BLaER1 treated with 17β-estradiol and CSF1 and Interleukin-3, amounts not matched to agents 10 nM and 100 nM (cell line): ENCODE results near the gene RRN3.
"Not testable (repeated sequence)": the region's sequence is repeated elsewhere in the genome, so short reads cannot be mapped to it uniquely, and the experiment has no call there.

Experiments used
- H3K27ac ChIP-seq, 11 experiments: shearing (Covaris generic); formaldehyde crosslinking; 2 replicates each; pipeline ENCODE4 v1.8.1; 2022
- H3K27me3 ChIP-seq, 11 experiments: shearing (Covaris generic); formaldehyde crosslinking; 2 replicates each; pipeline ENCODE4 v1.8.1; 2022
- H3K36me3 ChIP-seq, 11 experiments: shearing (Covaris generic); formaldehyde crosslinking; 2 replicates each; pipeline ENCODE4 v1.8.1; 2022
- H3K4me1 ChIP-seq, 10 experiments: shearing (Covaris generic); formaldehyde crosslinking; 2 replicates each; pipeline ENCODE4 v1.8.1; 2022
- H3K4me2 ChIP-seq, 11 experiments: shearing (Covaris generic); formaldehyde crosslinking; 2 replicates each; pipeline ENCODE4 v1.8.1; 2022
- H3K4me3 ChIP-seq, 10 experiments: shearing (Covaris generic); formaldehyde crosslinking; 2 replicates each; pipeline ENCODE4 v1.8.1; 2022
- H3K9ac ChIP-seq, 11 experiments: shearing (Covaris generic); formaldehyde crosslinking; 2 replicates each; pipeline ENCODE4 v1.8.1; 2022
- H3K9me3 ChIP-seq, 11 experiments: shearing (Covaris generic); formaldehyde crosslinking; replicated peaks in 1 of 11; 2 replicates each; pipeline ENCODE4 v1.8.1; 2022
- H4K20me1 ChIP-seq, 11 experiments: shearing (Covaris generic); formaldehyde crosslinking; 2 replicates each; pipeline ENCODE4 v1.8.1; 2022
- Cebpa-rat ChIP-seq, 11 experiments: shearing (Covaris generic); IDR thresholded peaks; 2 replicates each; pipeline ENCODE4 v1.8.1; 2022

RRN3 gene

DNA sequence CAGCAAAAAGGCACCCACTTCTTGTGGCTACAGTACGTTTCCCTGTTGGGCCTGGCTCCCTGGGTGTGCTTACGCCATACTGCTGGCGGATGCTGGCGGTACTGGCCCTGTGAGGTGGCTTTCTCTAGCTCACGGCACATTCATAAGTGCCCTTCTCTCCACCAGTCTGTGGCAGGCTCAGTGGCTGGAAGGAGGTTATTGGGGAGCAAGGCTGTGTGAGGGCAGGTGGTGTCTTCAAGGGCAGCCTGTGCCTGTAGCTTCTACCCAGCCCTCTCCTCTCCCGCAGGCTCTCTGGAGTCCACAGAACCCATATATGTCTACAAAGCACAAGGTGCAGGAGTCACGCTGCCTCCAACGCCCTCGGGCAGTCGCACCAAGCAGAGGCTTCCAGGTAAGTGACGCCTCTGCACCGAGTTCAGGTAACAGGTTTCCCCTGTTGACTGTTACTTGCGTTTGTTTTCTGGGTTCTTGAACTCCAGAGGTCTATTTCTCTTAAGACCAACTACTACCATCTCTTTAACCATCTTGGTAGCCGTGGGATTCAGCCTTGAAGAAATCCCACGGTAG lies 58.8 kb downstream of the RRN3 start:
- H3K9ac ChIP-seq: peak overlapping the region in 2 of 11 experiments; percentile 16 to 26; a peak in 2 of 22 replicates
- H3K4me1 ChIP-seq: peaks cover 52 to 58% (median 54%) of the 10 kb centered on the region in 10 experiments
- H3K27ac ChIP-seq: peak overlapping the region in 1 of 11 experiments; percentile 2; a peak in 1 of 22 replicates
- H3K9me3 ChIP-seq: no peaks in the 10 kb centered on the region
- peaks cover 0 to 48% (median 23%) of the 10 kb centered on the region in 11 experiments; a peak in 16 of 22 replicates for H4K20me1 ChIP-seq
- H3K4me3 ChIP-seq: no peak overlapping the region
- H3K4me2 ChIP-seq: peak overlapping the region; percentile 34 to 83 (median 79)
- TF ChIP-seq Cebpa-rat (IDR thresholded peaks at IDR 0.05): no peak
- peaks cover 77 to 88% (median 84%) of the 10 kb centered on the region in 11 experiments for H3K36me3 ChIP-seq
- H3K27me3 ChIP-seq: no peaks in the 10 kb centered on the region

DNA sequence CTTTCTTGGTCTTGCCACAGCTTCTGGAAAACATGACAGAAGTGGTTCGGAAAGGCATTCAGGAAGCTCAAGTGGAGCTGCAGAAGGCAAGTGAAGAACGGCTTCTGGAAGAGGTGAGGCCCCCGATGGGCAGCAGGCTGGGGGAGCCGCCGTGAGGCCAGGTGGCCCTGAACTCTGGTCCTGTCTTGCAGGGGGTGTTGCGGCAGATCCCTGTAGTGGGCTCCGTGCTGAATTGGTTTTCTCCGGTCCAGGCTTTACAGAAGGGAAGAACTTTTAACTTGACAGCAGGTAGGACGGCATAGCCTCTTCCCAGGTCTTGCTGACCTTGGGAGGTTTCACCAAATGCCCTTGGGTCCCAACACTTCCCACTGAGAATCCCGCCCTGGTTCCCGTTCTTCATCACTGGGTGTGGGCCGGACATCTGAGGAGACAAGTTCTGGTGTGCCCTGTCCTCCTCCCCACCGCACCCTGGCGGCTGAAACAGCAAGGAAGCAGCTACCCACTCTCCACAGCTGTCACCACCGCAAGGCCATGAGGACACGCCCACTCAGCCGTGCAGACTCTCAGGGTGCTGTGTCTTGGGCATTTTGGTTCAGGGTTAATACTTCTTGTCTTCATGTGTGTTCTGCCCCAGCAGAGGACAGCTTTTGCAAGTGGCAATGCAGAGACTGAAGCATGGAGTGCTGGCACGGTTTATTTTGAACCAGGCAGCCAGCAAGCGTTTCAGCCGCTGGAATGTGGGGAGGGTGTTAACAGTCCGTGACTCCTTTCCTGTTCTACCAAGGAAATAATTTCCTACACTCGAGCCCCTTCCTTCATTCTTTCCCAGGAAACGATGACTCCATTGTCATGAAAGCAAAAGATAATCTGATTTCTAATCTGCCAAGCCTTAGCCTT lies 59.6 kb downstream of the RRN3 start:
- Histone ChIP-seq H3K36me3 (peaks cover 75 to 88% (median 82%) of the 10 kb centered on the region in 11 experiments), H3K27ac (peak overlapping the region in 3 of 11 experiments; percentile 2 to 21 (median 21); a peak in 4 of 22 replicates), H3K27me3 (no peaks in the 10 kb centered on the region), H3K4me2 (peak overlapping the region; percentile 34 to 83 (median 79)), H3K4me1 (peaks cover 53 to 64% (median 58%) of the 10 kb centered on the region in 10 experiments), H3K4me3 (no peak overlapping the region), H3K9ac (peak overlapping the region in 1 of 11 experiments; percentile 16; a peak in 3 of 22 replicates), H3K9me3 (no peaks in the 10 kb centered on the region), H4K20me1 (peaks cover 5 to 55% (median 26%) of the 10 kb centered on the region in 11 experiments; a peak in 18 of 22 replicates)
- no peak for TF ChIP-seq Cebpa-rat (IDR thresholded peaks at IDR 0.05)

DNA sequence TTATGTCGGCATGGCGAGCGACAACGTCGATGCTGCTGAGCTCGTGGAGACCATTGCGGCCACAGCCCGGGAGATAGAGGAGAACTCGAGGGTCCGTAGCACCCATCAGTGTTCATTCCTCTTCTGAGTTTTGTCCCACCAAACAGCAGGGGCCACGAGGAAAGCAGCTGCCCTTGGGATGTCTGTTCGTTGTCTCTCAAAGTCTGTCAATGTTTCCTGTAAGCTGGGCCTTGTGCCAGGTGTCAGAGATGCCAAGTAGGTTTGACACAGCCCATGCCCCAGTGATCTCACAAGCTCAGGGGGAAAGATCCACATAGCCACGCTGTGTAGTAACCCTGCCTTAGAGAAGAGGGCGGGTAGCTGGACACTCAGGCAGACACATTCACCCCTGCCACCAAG lies 60.8 kb downstream of the RRN3 start:
- H3K4me1 ChIP-seq: peaks cover 53 to 71% (median 59%) of the 10 kb centered on the region in 10 experiments
- no peaks in the 10 kb centered on the region for H3K9me3 ChIP-seq
- H3K9ac ChIP-seq: peak overlapping the region in 9 of 11 experiments; percentile 0 to 47 (median 35); a peak in 11 of 22 replicates
- peaks cover 73 to 88% (median 81%) of the 10 kb centered on the region in 11 experiments for H3K36me3 ChIP-seq
- H3K27ac ChIP-seq: peak overlapping the region in 8 of 11 experiments; percentile 13 to 72 (median 44); a peak in 12 of 22 replicates
- no peak for TF ChIP-seq Cebpa-rat (IDR thresholded peaks at IDR 0.05)
- H3K4me2 ChIP-seq: peak overlapping the region; percentile 72 to 83 (median 80)
- no peak overlapping the region for H3K4me3 ChIP-seq
- H3K27me3 ChIP-seq: no peaks in the 10 kb centered on the region
- H4K20me1 ChIP-seq: peaks cover 17 to 67% (median 35%) of the 10 kb centered on the region in 11 experiments; a peak in 19 of 22 replicates

DNA sequence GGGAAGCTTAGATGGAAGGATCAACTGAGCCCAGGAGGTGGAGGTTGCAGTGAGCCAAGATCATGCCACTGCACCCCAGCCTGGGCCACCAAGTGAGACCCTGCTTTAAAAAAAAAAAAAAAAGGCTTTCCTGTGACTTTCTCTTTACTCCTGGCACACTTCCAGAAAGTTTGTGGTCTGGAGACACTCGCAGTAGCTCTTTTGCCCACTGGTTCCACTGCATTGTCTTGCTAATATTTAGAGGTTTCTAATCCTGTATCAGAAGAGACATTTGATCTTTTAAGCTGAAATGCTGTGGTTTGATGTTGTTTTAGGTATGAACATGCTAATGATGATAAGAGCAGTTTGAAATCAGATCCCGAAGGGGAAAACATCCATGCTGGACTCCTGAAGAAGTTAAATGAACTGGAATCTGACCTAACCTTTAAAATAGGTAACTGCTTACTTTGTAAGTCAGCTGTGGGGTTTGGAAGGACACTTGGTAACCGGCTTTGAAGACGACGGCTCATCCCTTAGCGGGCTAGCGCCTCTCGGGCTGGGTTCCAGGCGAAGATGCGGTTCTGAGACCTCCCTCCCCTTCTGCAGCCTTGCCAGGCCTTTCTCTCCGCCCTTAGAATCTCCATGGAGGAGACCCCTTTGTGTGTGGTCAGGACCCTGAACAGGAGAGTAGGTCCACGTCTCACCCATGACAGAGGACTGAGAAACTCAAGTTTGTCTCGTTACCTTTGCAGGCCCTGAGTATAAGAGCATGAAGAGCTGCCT lies 61.3 kb downstream of the RRN3 start:
- Histone ChIP-seq H3K4me2 (peak overlapping the region; percentile 72 to 83 (median 80)), H3K36me3 (peaks cover 71 to 88% (median 80%) of the 10 kb centered on the region in 11 experiments), H4K20me1 (peaks cover 21 to 73% (median 38%) of the 10 kb centered on the region in 11 experiments; a peak in 19 of 22 replicates), H3K9ac (peak overlapping the region in 10 of 11 experiments; percentile 0 to 47 (median 34); a peak in 13 of 22 replicates), H3K27ac (peak overlapping the region in 8 of 11 experiments; percentile 13 to 75 (median 63); a peak in 17 of 22 replicates), H3K27me3 (no peaks in the 10 kb centered on the region), H3K4me1 (peaks cover 53 to 77% (median 60%) of the 10 kb centered on the region in 10 experiments), H3K9me3 (no peaks in the 10 kb centered on the region), H3K4me3 (0 out of 20 replicates have a peak overlapping the region, but pooled peaks of 1 of the 10 experiments have one; percentile 8)
- TF ChIP-seq Cebpa-rat (IDR thresholded peaks at IDR 0.05): no peak

DNA sequence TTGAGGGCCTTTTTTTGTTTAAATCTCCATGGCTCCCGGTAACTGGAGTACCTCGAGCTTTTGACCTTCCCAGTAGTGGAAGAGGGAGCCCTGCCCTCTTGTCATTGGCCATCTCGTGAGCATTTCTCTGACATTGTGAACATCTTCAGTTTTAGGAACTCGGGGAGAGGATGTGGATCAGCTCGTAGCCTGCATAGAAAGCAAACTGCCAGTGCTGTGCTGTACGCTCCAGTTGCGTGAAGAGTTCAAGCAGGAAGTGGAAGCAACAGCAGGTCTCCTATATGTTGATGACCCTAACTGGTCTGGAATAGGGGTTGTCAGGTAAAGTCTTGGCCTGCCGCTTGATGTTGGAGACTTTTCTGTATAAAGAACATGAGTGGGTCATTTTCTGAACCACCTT lies 62.5 kb downstream of the RRN3 start:
- TF ChIP-seq Cebpa-rat (IDR thresholded peaks at IDR 0.05): no peak
- peaks cover 25 to 82% (median 44%) of the 10 kb centered on the region in 11 experiments; a peak in 19 of 22 replicates for H4K20me1 ChIP-seq
- H3K36me3 ChIP-seq: peaks cover 66 to 88% (median 80%) of the 10 kb centered on the region in 11 experiments
- no peak overlapping the region for H3K4me3 ChIP-seq
- no peaks in the 10 kb centered on the region for H3K9me3 ChIP-seq
- H3K27ac ChIP-seq: peak overlapping the region; percentile 6 to 75 (median 64); a peak in 20 of 22 replicates
- no peaks in the 10 kb centered on the region for H3K27me3 ChIP-seq
- peak overlapping the region; percentile 14 to 61 (median 34); a peak in 15 of 22 replicates for H3K9ac ChIP-seq
- H3K4me1 ChIP-seq: peaks cover 53 to 88% (median 60%) of the 10 kb centered on the region in 10 experiments
- H3K4me2 ChIP-seq: peak overlapping the region; percentile 72 to 83 (median 80)

DNA sequence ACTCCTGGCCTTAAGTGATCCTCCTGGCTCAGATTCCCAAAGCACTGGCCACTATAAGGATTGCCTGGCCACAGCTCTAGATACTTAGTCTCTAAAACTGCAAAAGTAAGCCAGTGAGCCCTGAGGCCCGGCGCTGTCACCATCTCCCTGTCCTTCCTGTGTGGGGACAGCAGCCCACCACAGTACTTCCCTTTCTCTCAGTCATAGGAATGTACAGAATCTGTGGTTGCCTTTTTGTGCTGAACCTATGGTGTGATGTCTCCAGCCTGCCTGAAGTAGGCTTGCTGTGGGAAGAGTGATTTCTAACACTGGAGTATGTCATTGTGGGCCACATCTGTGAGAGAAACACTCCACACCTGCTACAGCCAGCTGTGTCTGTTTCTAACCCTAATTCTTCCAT lies 62.9 kb downstream of the RRN3 start:
- Histone ChIP-seq H3K4me1 (peaks cover 53 to 92% (median 60%) of the 10 kb centered on the region in 10 experiments), H3K27me3 (no peaks in the 10 kb centered on the region), H3K36me3 (peaks cover 62 to 88% (median 79%) of the 10 kb centered on the region in 11 experiments), H3K9me3 (no peaks in the 10 kb centered on the region), H3K4me3 (no peak overlapping the region), H3K27ac (peak overlapping the region; percentile 6 to 75 (median 64); a peak in 20 of 22 replicates), H3K4me2 (peak overlapping the region; percentile 72 to 83 (median 80)), H4K20me1 (peaks cover 25 to 82% (median 44%) of the 10 kb centered on the region in 11 experiments; a peak in 19 of 22 replicates), H3K9ac (peak overlapping the region; percentile 14 to 61 (median 34); a peak in 15 of 22 replicates)
- TF ChIP-seq Cebpa-rat (IDR thresholded peaks at IDR 0.05): peak in 1 of 11 experiments; percentile 17; a peak in 1 of 22 replicates

DNA sequence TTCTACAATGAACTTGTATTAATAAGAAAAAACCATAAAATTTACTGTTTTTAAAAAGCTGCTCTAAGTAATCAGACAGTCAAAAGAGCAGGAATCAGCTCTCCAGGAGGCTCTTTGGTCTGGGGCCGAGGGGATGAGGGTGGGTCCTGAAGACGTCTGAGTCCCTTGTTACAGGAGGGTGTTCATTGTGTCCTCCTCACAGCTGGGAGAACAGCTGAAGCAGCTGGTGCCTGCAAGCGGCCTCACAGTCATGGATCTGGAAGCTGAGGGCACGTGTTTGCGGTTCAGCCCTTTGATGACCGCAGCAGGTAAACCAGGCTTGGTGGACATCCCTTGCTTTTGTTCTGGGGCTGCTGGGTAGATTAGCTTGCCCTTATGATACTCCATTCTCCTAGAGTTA lies 64.3 kb downstream of the RRN3 start:
- Histone ChIP-seq H3K4me2 (0 out of 22 replicates have a peak overlapping the region, but pooled peaks of 2 of the 11 experiments have one; percentile 7 to 77), H3K9ac (0 out of 22 replicates have a peak overlapping the region, but pooled peaks of 2 of the 11 experiments have one; percentile 6 to 36), H3K27ac (peak overlapping the region in 4 of 11 experiments; percentile 7 to 25 (median 14); a peak in 4 of 22 replicates), H3K36me3 (peaks cover 54 to 88% (median 77%) of the 10 kb centered on the region in 11 experiments), H4K20me1 (peaks cover 21 to 88% (median 48%) of the 10 kb centered on the region in 11 experiments; a peak in 19 of 22 replicates), H3K4me1 (peaks cover 47 to 93% (median 56%) of the 10 kb centered on the region in 10 experiments)
- H3K27me3 ChIP-seq, H3K4me3 ChIP-seq, H3K9me3 ChIP-seq: not testable (repeated sequence)

DNA sequence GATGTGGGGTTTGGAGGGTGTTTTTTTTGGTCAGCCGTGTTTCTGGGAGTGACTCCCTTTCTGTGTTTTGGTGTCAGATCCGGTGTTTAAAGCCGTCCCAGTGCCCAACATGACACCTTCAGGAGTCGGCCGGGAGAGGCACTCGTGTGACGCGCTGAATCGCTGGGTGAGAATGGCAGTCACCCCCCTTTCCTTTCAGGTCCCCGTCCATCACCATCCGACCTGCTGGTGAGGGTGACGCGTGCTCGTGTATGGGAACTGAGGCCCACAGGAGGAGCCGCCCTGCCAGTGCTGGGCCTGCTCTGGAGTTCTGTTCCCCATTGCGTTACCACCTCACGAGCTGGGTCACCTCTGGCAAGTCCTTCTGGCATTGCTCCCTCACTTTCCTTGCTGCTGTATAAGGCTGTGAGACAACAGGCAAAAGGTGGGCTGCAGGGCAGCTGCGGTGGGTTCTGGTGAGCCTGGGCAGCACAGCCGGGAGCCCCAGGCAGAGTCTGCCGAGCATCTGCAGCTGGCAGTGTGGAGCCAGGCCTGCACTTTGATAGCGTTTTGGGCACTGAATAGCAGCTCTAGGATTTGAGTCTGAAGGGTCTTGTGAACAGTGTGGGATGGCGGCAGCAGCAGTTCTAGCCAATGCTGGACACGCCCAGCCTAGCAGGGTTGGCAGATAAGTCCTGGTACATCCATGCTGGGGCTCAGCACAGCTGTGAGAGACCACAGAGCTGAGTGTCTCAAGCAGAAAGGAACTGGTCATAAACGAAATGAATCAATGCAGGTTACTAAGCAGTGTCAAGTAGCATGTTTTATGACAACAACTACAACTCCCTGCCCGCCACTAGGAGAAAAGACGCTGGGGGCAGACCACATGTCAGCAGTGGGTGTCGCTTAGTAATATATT lies 65.0 kb downstream of the RRN3 start:
- H3K9me3 ChIP-seq, H3K4me3 ChIP-seq, H3K27me3 ChIP-seq, H3K4me2 ChIP-seq: not testable (repeated sequence)
- Histone ChIP-seq H3K4me1 (peaks cover 40 to 93% (median 49%) of the 10 kb centered on the region in 10 experiments), H4K20me1 (peaks cover 19 to 88% (median 53%) of the 10 kb centered on the region in 11 experiments; a peak in 19 of 22 replicates), H3K9ac (peak overlapping the region in 2 of 11 experiments; percentile 3 to 36; a peak in 1 of 22 replicates), H3K36me3 (peaks cover 54 to 88% (median 77%) of the 10 kb centered on the region in 11 experiments), H3K27ac (peak overlapping the region in 5 of 11 experiments; percentile 2 to 27 (median 11); a peak in 3 of 22 replicates)

DNA sequence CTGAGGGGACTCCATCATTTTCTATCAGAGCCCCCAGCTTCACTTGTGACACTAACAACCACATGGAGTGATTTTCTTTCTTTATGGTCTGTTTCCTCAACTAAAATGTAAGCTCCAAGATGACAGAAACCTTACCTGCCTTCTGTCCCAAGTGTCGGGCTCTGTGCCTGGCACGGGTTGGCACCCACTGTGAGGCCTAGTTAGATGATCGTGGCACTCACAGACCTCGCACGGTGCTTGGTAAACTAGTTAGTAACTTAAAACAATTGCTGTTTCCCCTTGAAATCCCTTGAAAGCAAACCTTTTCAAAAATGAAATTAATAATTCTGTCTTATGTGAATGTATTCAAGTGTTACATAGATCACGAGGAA lies 65.7 kb downstream of the RRN3 start:
- not testable (repeated sequence) for H3K9ac ChIP-seq, H3K9me3 ChIP-seq, H3K27me3 ChIP-seq, H3K4me2 ChIP-seq, H3K4me3 ChIP-seq
- Histone ChIP-seq H3K36me3 (peaks cover 54 to 88% (median 77%) of the 10 kb centered on the region in 11 experiments), H4K20me1 (peaks cover 21 to 88% (median 59%) of the 10 kb centered on the region in 11 experiments; a peak in 19 of 22 replicates), H3K4me1 (peaks cover 32 to 93% (median 42%) of the 10 kb centered on the region in 10 experiments), H3K27ac (peak overlapping the region in 3 of 11 experiments; percentile 7 to 35 (median 11); a peak in 1 of 22 replicates)
